GM18526 (cell line): ENCODE data around the gene LMO1.

ENCODE experiments used
- POLR2A ChIP-seq: IDR thresholded peaks from 3 replicates; pipeline ENCODE4 v1.6.1; 2011; ENCODE audit not compliant: insufficient read length; ENCODE audit errors: extremely low read depth

The LMO1 gene

GRCh38 chr11:8263769-8264410, at the start of gene LMO1:
LMO1 (minus strand) TSS chr11:8263878; CDS start chr11:8263362, 516 bp downstream.
- TF ChIP-seq POLR2A, result no peak

- no peak for TF ChIP-seq POLR2A
Observed at GRCh38 chr11:8312986-8313385, 49.3 kb upstream of the LMO1 start.

- TF ChIP-seq POLR2A, result no peak
Observed at GRCh38 chr11:8311366-8311765, 47.7 kb upstream of the LMO1 start.

- TF ChIP-seq POLR2A, result no peak
Observed at GRCh38 chr11:8310743-8311298, 47.1 kb upstream of the LMO1 start.

GRCh38 chr11:8309862-8310261, 46.2 kb upstream of the LMO1 start:
- no peak for TF ChIP-seq POLR2A

- TF ChIP-seq POLR2A, result no peak
Observed at GRCh38 chr11:8309311-8309710, 45.6 kb upstream of the LMO1 start.

GRCh38 chr11:8307601-8308000, 43.9 kb upstream of the LMO1 start:
- no peak for TF ChIP-seq POLR2A

GRCh38 chr11:8301622-8302021, 37.9 kb upstream of the LMO1 start:
- TF ChIP-seq POLR2A, result no peak

- TF ChIP-seq POLR2A, result no peak
Observed at GRCh38 chr11:8298801-8299786, 35.4 kb upstream of the LMO1 start.

GRCh38 chr11:8297781-8298440, 34.2 kb upstream of the LMO1 start:
- no peak for TF ChIP-seq POLR2A

- TF ChIP-seq POLR2A, result no peak
Observed at GRCh38 chr11:8296872-8297271, 33.2 kb upstream of the LMO1 start.

- TF ChIP-seq POLR2A, result no peak
Observed at GRCh38 chr11:8296038-8296649, 32.5 kb upstream of the LMO1 start.

GRCh38 chr11:8294251-8294935, 30.7 kb upstream of the LMO1 start:
- TF ChIP-seq POLR2A, result no peak

GRCh38 chr11:8293171-8293570, 29.5 kb upstream of the LMO1 start:
- TF ChIP-seq POLR2A, result no peak
